ENCODE measurements around the gene SRF.

The SRF gene

DNA sequence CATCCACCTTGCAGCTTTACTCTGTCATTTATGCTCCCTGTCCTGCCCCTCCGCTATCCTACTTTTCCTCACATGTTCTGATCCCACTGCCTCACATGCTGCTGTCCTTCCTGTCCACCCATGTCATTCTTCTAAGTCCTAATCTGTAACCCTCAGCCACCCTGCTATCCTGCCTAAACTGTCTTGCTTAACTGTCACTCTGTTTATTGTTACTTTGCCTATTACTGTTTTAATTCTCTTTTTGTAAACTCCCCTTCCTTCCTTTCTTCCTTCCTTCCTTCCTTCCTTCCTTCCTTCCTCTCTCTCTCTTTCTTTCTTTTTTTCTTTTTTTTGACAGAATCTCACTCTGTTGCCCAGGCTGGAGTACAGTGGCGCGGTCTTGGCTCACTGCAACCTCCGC is 12.4 kb downstream of the SRF start:
- no peak for DNase-seq (ENCODE audit: low read depth)

- no peak for DNase-seq (ENCODE audit: low read depth)
Observed at GRCh38 chr6:43184268-43184985, 13.4 kb downstream of the SRF start.

- no peak for DNase-seq (ENCODE audit: low read depth)
Observed at GRCh38 chr6:43185391-43185985, 14.4 kb downstream of the SRF start.

DNA sequence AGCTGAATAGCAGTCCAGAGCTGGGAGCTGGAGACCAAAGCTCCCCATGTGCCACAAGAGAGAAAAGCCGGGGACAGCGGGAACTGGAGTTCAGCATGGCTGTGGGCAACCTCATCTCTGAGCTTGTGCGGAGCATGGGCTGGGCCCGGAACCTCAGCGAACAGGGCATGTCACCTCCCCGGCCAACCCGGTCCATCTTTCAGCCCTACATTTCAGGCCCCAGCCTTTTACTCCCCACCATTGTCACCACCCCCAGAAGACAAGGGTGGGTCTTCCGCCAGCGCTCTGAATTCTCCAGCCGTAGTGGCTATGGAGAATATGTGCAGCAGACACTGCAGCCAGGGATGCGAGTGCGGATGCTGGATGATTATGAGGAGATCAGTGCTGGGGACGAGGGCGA is 14.9 kb downstream of the SRF start:
- DNase-seq (ENCODE audit: low read depth) = no peak

DNA sequence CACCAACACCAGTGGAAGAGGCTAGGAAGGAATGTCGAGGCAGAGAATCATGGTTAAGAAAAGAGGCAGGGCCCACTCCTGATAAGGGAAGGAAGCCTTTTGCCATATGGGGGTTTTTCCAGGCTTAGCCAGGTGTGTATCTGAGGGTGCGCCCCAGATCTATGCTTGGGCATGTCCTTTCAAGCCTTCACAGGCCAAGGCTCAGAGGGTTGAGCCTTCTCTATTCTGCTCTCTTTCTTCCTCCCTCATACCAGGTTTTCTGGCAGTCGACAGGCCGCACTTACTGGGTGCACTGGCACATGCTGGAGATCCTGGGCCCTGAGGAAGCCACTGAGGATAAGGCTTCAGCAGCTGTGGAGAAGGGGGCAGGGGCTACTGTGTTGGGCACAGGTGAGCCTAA is 15.6 kb downstream of the SRF start:
- no peak for DNase-seq (ENCODE audit: low read depth)

- no peak for DNase-seq (ENCODE audit: low read depth)
Observed at GRCh38 chr6:43187821-43188220, 16.8 kb downstream of the SRF start.

DNA sequence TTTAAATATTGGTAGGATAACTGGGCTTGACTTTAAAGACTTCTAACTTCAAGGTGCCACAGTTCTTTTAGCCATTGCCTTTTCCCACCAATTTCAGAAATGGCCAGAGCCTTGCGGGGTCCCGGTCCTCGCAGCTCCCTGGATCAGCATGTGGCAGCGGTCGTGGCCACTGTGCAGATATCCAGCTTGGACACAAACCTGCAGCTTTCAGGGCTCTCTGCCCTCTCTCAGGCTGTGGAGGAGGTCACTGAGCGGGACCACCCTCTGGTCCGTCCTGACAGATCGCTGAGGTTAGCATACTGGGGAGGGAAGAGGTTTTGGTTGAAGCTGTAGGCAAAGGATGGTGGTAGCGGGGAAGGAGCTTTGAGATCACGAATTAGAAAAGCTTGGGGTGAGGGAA is 17.4 kb downstream of the SRF start:
- no peak for DNase-seq (ENCODE audit: low read depth)

DNA sequence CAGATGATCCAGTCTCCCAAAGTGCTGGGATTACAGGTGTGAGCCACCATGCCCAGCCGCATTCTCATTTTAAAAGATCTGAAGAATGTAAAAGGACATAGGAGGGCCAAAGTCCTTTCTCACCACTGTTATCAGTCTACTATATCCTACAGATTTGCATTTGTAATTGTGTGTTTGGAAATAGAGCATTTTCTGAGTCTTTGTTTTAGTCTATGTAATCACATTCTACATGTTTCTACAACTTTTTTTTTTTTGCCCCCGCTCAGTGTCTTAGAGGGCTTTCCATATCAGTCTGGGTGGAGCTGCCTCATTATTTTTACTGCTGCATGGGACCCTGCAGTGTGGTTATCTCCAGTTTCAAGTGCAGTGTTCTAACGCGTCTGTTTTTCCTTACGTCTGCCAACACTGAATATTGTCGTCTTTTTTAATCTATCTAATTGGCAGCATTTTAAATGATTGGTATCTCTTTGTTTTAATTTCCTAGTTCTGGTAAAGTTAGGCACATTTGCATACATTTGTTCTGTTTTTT is 18.8 kb downstream of the SRF start:
- no peak for DNase-seq (ENCODE audit: low read depth)

- no peak for DNase-seq (ENCODE audit: low read depth)
Observed at GRCh38 chr6:43192911-43193310, 21.8 kb downstream of the SRF start.

DNA sequence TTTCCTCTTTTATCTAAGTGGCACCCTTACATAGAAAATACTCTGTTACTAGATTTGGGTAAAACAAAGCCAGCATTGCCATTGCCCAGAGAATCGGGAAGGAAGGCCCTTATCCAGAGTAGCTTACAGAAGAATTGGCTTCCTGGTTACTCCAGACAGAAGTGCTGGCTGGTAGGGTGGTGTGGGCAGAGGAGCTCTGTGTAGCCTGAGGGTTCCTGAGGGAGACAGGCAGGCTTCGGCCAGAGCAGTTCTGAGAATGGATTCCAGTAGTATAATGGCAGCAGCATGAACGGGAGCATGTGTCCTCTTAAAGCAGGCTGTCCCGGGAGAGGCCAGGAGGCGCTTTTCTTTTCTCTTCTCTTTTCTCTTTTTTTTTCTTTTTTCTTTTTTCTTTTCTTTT is 22.9 kb downstream of the SRF start:
- DNase-seq (ENCODE audit: low read depth) = no peak

DNA sequence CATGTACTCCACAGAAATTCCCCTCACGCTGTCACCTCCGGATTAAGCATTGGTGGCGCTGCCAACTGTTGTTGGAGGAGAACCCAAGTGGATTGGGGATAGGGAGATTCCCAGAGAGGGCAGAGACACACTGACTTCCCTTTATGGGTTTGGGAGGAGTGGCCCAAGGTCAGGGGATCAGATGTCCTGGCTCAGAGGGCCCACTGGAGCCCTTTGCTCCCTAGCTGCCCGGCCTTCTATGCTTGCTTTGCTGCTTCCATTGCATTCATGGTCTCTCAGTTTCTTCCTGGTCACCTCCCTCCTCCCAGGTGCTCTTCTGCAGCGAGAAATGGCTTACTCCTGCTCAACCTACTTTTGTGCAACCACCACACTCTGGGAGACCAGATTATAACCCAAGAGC is 25.3 kb downstream of the SRF start:
- DNase-seq (ENCODE audit: low read depth) = no peak

DNA sequence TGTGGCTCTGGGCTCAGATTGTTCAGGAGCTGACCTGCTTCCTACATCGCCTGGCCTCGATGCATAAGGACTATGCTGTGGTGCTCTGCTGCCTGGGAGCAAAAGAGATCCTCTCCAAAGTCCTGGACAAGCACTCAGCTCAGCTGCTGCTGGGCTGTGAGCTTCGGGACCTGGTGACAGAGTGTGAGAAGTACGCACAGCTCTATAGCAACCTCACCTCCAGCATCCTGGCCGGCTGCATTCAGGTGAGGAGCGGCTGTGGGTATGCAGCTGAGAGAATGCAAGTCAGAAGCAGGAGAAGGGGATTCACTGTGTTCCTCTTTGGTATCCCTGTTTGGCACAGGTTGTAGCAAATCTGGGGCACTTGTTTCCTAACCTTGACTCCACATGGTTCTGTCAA is 28.8 kb downstream of the SRF start:
- DNase-seq (ENCODE audit: low read depth) = no peak

DNA sequence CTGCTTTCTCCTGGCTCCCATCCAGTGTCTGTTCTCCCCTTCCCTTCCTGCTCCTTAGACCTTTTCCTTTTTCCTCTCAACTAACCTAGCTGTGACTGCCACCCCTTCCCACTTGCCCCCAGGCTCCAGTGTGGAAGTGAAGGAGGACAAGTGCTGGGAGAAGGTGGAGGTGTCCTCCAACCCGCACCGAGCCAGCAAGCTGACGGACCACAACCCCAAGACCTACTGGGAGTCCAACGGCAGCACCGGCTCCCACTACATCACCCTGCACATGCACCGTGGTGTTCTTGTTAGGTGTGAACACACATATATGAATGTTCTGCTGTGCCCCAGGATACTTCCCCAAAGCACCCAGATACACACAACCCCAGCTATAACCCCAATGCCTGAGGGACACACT is 29.5 kb downstream of the SRF start:
- no peak for DNase-seq (ENCODE audit: low read depth)

DNA sequence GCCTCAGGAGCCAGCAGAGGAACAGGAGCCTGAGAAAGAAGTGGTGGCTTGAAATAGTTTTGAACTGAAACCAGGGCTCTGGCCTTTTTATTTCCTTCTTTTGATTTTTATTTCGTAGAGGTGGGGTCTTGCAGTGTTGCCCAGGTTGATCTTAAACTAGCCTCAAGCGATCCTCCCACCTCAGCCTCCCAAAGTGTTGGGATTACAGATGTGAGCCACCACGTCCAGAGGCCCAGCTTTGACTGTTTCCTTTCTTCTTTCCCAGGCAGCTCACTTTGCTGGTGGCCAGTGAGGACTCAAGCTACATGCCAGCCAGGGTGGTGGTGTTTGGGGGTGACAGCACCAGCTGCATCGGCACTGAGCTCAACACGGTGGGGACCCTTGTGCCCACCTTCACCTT is 31.4 kb downstream of the SRF start:
- DNase-seq (ENCODE audit: low read depth) = no peak

DNA sequence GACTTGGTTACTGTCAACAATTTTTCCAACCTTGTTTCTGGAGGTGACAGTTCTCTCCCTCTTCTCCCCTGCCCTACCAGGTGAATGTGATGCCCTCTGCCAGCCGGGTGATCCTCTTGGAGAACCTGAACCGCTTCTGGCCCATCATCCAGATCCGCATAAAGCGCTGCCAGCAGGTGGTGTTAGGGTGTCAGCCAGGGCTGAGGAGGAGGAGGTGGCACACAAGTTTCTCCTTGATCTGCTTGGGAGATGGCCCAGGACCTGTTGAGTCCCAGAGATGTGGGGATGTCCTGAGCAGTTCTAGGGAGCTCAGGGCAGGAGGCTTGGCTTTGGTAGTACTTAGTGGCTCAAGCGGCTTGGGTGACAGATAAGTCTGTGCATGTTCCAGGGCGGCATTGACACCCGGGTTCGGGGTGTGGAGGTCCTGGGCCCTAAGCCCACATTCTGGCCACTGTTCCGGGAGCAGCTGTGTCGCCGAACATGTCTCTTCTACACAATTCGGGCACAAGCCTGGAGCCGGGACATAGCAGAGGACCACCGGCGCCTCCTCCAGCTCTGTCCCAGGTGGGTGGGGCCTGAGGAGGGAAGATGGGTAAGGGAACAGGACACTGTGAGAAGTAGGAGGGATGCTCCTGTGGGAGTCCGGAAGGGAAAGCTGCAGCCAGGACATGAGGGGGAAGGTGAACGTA is 32.1 kb downstream of the SRF start:
- no peak for DNase-seq (ENCODE audit: low read depth)

DNA sequence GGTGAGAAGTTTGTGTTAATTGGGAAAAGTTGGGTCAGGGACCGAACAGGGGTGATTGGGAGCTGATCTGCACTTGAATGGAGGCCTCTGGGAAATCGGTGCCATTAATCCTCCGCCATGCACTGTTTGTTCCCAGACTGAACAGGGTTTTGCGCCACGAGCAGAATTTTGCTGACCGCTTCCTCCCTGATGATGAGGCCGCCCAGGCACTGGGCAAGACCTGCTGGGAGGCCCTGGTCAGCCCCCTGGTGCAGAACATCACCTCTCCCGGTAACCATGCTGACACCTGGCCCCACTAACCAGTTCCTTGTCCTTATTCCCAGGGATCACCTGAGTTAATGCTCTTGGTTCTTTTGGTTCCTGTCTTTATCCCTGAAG is 32.6 kb downstream of the SRF start:
- DNase-seq (ENCODE audit: low read depth) = no peak

DNA sequence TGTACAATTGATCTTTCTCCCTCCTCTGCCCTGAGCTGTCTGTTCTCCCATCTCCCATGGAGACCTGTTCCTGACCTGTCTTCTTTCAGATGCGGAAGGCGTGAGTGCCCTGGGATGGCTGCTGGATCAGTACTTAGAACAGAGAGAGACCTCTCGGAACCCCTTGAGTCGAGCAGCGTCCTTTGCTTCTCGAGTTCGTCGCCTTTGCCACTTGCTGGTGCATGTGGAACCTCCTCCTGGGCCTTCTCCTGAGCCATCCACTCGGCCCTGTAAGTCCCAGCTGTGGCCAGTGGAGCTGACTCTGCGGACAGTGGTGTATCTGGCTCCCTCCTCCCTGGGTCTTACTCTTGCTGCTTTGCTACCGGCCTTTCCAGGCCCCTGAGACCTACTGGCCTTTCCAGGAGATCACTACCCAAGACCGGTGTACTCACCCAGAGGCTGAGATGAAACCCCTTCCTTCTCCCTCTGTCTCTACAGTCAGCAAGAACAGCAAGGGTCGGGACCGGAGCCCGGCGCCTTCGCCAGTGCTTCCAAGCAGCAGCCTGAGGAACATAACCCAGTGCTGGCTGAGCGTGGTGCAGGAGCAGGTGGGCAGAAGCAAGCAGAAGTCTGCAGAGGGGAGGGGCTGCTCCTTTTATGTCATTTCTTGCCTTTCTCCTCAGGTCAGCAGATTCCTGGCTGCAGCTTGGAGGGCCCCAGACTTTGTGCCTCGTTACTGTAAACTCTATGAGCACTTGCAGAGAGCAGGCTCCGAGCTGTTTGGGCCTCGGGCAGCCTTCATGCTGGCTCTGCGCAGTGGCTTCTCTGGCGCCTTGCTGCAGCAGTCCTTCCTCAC is 33.4 kb downstream of the SRF start:
- no peak for DNase-seq (ENCODE audit: low read depth)

- DNase-seq (ENCODE audit: low read depth) = no peak
Observed at GRCh38 chr6:43205849-43206248, 34.8 kb downstream of the SRF start.

- DNase-seq (ENCODE audit: low read depth) = no peak
Observed at GRCh38 chr6:43207286-43207685, 36.2 kb downstream of the SRF start.

- no peak for DNase-seq (ENCODE audit: low read depth)
Observed at GRCh38 chr6:43211955-43212354, 40.9 kb downstream of the SRF start.

GRCh38 chr6:43213431-43213830 is 42.4 kb downstream of the SRF start:
- no peak for DNase-seq (ENCODE audit: low read depth)

GRCh38 chr6:43215066-43215465 is 44.0 kb downstream of the SRF start:
- no peak for DNase-seq (ENCODE audit: low read depth)

DNA sequence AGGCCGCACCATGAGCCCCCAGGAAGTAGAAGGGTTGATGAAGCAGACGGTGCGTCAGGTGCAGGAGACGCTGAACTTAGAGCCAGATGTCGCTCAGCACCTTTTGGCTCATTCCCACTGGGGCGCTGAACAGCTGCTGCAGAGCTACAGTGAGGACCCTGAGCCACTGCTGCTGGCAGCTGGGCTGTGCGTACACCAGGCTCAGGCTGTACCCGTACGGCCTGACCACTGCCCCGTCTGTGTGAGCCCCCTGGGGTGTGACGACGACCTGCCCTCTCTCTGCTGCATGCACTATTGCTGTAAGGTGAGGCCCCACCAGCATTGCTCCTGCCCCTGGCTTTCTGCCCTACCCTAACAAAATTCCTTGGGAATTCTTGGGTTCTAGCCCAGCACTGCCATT is 45.1 kb downstream of the SRF start:
- DNase-seq (ENCODE audit: low read depth) = no peak

All from HS-5 (cell line).